ENCODE results near the gene VN1R5.

Gene VN1R5

GRCh38 chr1:247300491-247301175 lies 44.8 kb downstream of the VN1R5 start:
- Histone ChIP-seq H3K9me3 (ENCODE audit: control insufficient read depth, insufficient read depth, low read length) (no peaks in the 10 kb centered on the region), H3K9ac (ENCODE audit: low read depth, low read length) (no peak overlapping the region), H3K36me3 (ENCODE audit: insufficient read depth, low read length) (peaks cover 20% of the 10 kb centered on the region), H3K4me1 (ENCODE audit: insufficient read depth, low read length) (peaks cover 32% of the 10 kb centered on the region)

GRCh38 chr1:247301176-247301540 lies 45.3 kb downstream of the VN1R5 start:
- H3K4me1 ChIP-seq (ENCODE audit: insufficient read depth, low read length), result peaks cover 27% of the 10 kb centered on the region
- peaks cover 26% of the 10 kb centered on the region for H3K36me3 ChIP-seq (ENCODE audit: insufficient read depth, low read length)
- H3K9me3 ChIP-seq (ENCODE audit: control insufficient read depth, insufficient read depth, low read length), result no peaks in the 10 kb centered on the region
- no peak overlapping the region for H3K9ac ChIP-seq (ENCODE audit: low read depth, low read length)

GRCh38 chr1:247303216-247303615 lies 47.3 kb downstream of the VN1R5 start:
- H3K9me3 ChIP-seq (ENCODE audit: control insufficient read depth, insufficient read depth, low read length), result no peaks in the 10 kb centered on the region
- peaks cover 31% of the 10 kb centered on the region for H3K36me3 ChIP-seq (ENCODE audit: insufficient read depth, low read length)

GRCh38 chr1:247304031-247304430 lies 48.2 kb downstream of the VN1R5 start:
- no peak overlapping the region for H3K9ac ChIP-seq (ENCODE audit: low read depth, low read length)
- peaks cover 4% of the 10 kb centered on the region for H3K4me1 ChIP-seq (ENCODE audit: insufficient read depth, low read length)
- peaks cover 34% of the 10 kb centered on the region for H3K36me3 ChIP-seq (ENCODE audit: insufficient read depth, low read length)
- no peaks in the 10 kb centered on the region for H3K9me3 ChIP-seq (ENCODE audit: control insufficient read depth, insufficient read depth, low read length)

More at GRCh38 chr1:247303216-247303615, 47.3 kb downstream of the VN1R5 start:
- Histone ChIP-seq H3K9ac (ENCODE audit: low read depth, low read length) (no peak overlapping the region), H3K4me1 (ENCODE audit: insufficient read depth, low read length) (peaks cover 11% of the 10 kb centered on the region)
